ENCODE results near the gene UPK3A.

GRCh38 chr22:45292731-45293442 is 8.1 kb downstream of the UPK3A start:
- TF ChIP-seq SRF (IDR thresholded peaks at IDR 0.05; ENCODE audit: low read depth, low read length) (no peak), NR2F2 (IDR thresholded peaks at IDR 0.05; ENCODE audit: borderline replicate concordance, low read depth) (no peak), ASH2L (IDR thresholded peaks at IDR 0.05; ENCODE audit: insufficient read length, low read depth, low read length) (no peak), KLF9 (CRISPR knock-in tag; IDR thresholded peaks at IDR 0.05; ENCODE audit: low read depth) (no peak), ZNF138 (CRISPR knock-in tag; IDR thresholded peaks at IDR 0.05; ENCODE audit: low read depth) (no peak), CTCF (CRISPR knock-in tag; IDR thresholded peaks at IDR 0.05) (no peak)
